H9 (cell line): ENCODE results near the gene METTL26. TPM values are rescaled to one million over a fixed set of nuclear protein-coding genes. Genes with fewer than 3 reads are reported as not detected.

Source experiments
- DNase-seq: peaks from one replicate; pipeline ENCODE4 v3.0.0-alpha.2; 2017
- H2AFZ ChIP-seq: one replicate; pipeline ENCODE4 v1.6.1; 2013; ENCODE audit warnings: mild to moderate bottlenecking, low read length, control low read depth, moderate library complexity
- H2AK5ac ChIP-seq: 2 replicates; pipeline ENCODE4 v1.6.1; 2013; ENCODE audit warnings: low read length, control low read depth, mixed read lengths; ENCODE audit not compliant: insufficient read length
- H2BK120ac ChIP-seq: one replicate; pipeline ENCODE4 v1.6.1; 2013; ENCODE audit warnings: low read depth, mild to moderate bottlenecking, low read length, control low read depth, inconsistent platforms; ENCODE audit not compliant: poor library complexity, severe bottlenecking
- H2BK12ac ChIP-seq: 2 replicates; pipeline ENCODE4 v1.6.1; 2013; ENCODE audit warnings: low read length, control low read depth, mixed read lengths, low read depth; ENCODE audit not compliant: insufficient read length
- H2BK15ac ChIP-seq: 2 replicates; pipeline ENCODE4 v1.6.1; 2013; ENCODE audit warnings: low read depth, low read length, control low read depth
- H2BK20ac ChIP-seq: one replicate; pipeline ENCODE4 v1.6.1; 2013; ENCODE audit warnings: low read depth, mild to moderate bottlenecking, low read length, control low read depth, inconsistent platforms; ENCODE audit not compliant: poor library complexity, severe bottlenecking
- H2BK5ac ChIP-seq: 2 replicates; pipeline ENCODE4 v1.6.1; 2013; ENCODE audit warnings: low read length, control low read depth, mixed read lengths; ENCODE audit not compliant: insufficient read length
- H3K14ac ChIP-seq: 2 replicates; pipeline ENCODE4 v1.6.1; 2013; ENCODE audit warnings: low read length, control low read depth; ENCODE audit not compliant: insufficient read depth
- H3K18ac ChIP-seq: 2 replicates; pipeline ENCODE4 v1.6.1; 2013; ENCODE audit warnings: low read depth, mild to moderate bottlenecking, mixed read lengths, low read length, control low read depth; ENCODE audit not compliant: insufficient read length
- H3K23ac ChIP-seq: 2 replicates; pipeline ENCODE4 v1.6.1; 2013; ENCODE audit warnings: low read length, control low read depth, mixed read lengths, low read depth; ENCODE audit not compliant: insufficient read length
- H3K23me2 ChIP-seq: 2 replicates; pipeline ENCODE4 v1.6.1; 2013; ENCODE audit warnings: low read depth, mild to moderate bottlenecking, mixed read lengths, low read length, control low read depth; ENCODE audit not compliant: insufficient read length, poor library complexity, severe bottlenecking
- H3K27ac ChIP-seq: 2 replicates; pipeline ENCODE4 v1.5.1; 2013; ENCODE audit warnings: low read length, control low read depth, mixed read lengths, low read depth; ENCODE audit not compliant: insufficient read length
- H3K27me3 ChIP-seq: 2 replicates; pipeline ENCODE4 v1.6.1; 2013; ENCODE audit warnings: low read length, control low read depth, inconsistent platforms; ENCODE audit not compliant: insufficient read depth
- H3K4ac ChIP-seq: 2 replicates; pipeline ENCODE4 v1.6.1; 2013; ENCODE audit warnings: low read depth, mild to moderate bottlenecking, control low read depth, inconsistent platforms, low read length, moderate library complexity
- H3K4me1 ChIP-seq: 2 replicates; pipeline ENCODE4 v1.6.1; 2013; ENCODE audit warnings: low read length, control low read depth, inconsistent platforms; ENCODE audit not compliant: insufficient read depth
- H3K4me2 ChIP-seq: 2 replicates; pipeline ENCODE4 v1.6.1; 2013; ENCODE audit warnings: low read length, control low read depth, mixed read lengths; ENCODE audit not compliant: insufficient read length, insufficient read depth
- H3K56ac ChIP-seq: 2 replicates; pipeline ENCODE4 v1.6.1; 2013; ENCODE audit warnings: low read depth, mild to moderate bottlenecking, mixed read lengths, low read length, control low read depth; ENCODE audit not compliant: insufficient read length
- H3K79me1 ChIP-seq: 2 replicates; pipeline ENCODE4 v1.6.1; 2013; ENCODE audit warnings: low read depth, mild to moderate bottlenecking, moderate library complexity, low read length, control low read depth, inconsistent platforms; ENCODE audit not compliant: insufficient read depth, poor library complexity, severe bottlenecking
- H3K79me2 ChIP-seq: 2 replicates; pipeline ENCODE4 v1.6.1; 2013; ENCODE audit warnings: low read length, control low read depth, inconsistent platforms; ENCODE audit not compliant: insufficient read depth
- H3K9ac ChIP-seq: 2 replicates; pipeline ENCODE4 v1.6.1; 2013; ENCODE audit warnings: low read length, control low read depth, mixed read lengths; ENCODE audit not compliant: insufficient read length; ENCODE audit errors: extremely low read depth
- H3K9me3 ChIP-seq: one replicate; pipeline ENCODE4 v1.6.1; 2013; ENCODE audit warnings: low read depth, low read length, inconsistent platforms; ENCODE audit not compliant: control insufficient read depth
- H3T11ph ChIP-seq: one replicate; pipeline ENCODE4 v1.6.1; 2013; ENCODE audit warnings: mild to moderate bottlenecking, low read length, control low read depth, inconsistent platforms
- H4K20me1 ChIP-seq: one replicate; pipeline ENCODE4 v1.6.1; 2013; ENCODE audit not compliant: control insufficient read depth, insufficient read length, insufficient read depth
- H4K5ac ChIP-seq: 2 replicates; pipeline ENCODE4 v1.6.1; 2013; ENCODE audit warnings: low read depth, mild to moderate bottlenecking, mixed read lengths, low read length, control low read depth; ENCODE audit not compliant: insufficient read length
- H4K8ac ChIP-seq: replicated peaks from 2 replicates; pipeline ENCODE4 v1.6.1; 2013; ENCODE audit warnings: low read length, control low read depth, mixed read lengths, low read depth; ENCODE audit not compliant: insufficient read length
- H4K91ac ChIP-seq: 2 replicates; pipeline ENCODE4 v1.6.1; 2013; ENCODE audit warnings: low read depth, mild to moderate bottlenecking, moderate library complexity, mixed read lengths, low read length, control low read depth; ENCODE audit not compliant: insufficient read length
- H3K27ac Mint-ChIP-seq, 3 experiments: 2 replicates in 2 of 3; 3 replicates in 1 of 3; pipeline ENCODE4 v1.8.0; 2020 to 2021; ENCODE audit warnings: mixed read lengths in 3 of 3, mild to moderate bottlenecking in 1 of 3, moderate library complexity in 1 of 3
- H3K27me3 Mint-ChIP-seq: 2 replicates; pipeline ENCODE4 v1.8.0; 2021; ENCODE audit warnings: low read depth, mild to moderate bottlenecking, moderate library complexity, mixed read lengths
- H3K36me3 Mint-ChIP-seq, 3 experiments: 2 replicates in 2 of 3; 3 replicates in 1 of 3; pipeline ENCODE4 v1.8.0; 2020 to 2021; ENCODE audit warnings: low read depth in 3 of 3, mixed read lengths in 3 of 3; ENCODE audit not compliant: insufficient read depth in 1 of 3
- H3K4me1 Mint-ChIP-seq, 2 experiments: 2 replicates each; pipeline ENCODE4 v1.8.0; 2020; ENCODE audit warnings: mixed read lengths in 2 of 2
- H3K4me3 Mint-ChIP-seq, 2 experiments: 2 replicates in 1 of 2; 3 replicates in 1 of 2; pipeline ENCODE4 v1.8.0; 2020 to 2021; ENCODE audit warnings: mild to moderate bottlenecking in 2 of 2, mixed read lengths in 2 of 2, moderate library complexity in 1 of 2
- H3K9me3 Mint-ChIP-seq, 2 experiments: 2 replicates in 1 of 2; 3 replicates in 1 of 2; pipeline ENCODE4 v1.8.0; 2020; ENCODE audit warnings: mild to moderate bottlenecking in 2 of 2, mixed read lengths in 2 of 2, moderate library complexity in 1 of 2
- CTCF ChIP-seq: fragments of 200-600 bp; sonication (generic); conservative IDR thresholded peaks from 3 replicates; pipeline ENCODE4 v1.8.0; 2021; ENCODE audit warnings: antibody characterized with exemption, mild to moderate bottlenecking
- WGBS: extraction: QIAGEN DNeasy Blood & Tissue Kit; methylation state at CpG from one replicate; pipeline ENCODE4 v1.1.7; 2013; ENCODE audit warnings: missing lambda C conversion rate, low lambda C conversion rate, mixed read lengths; ENCODE audit not compliant: insufficient read length; ENCODE audit errors: extremely low coverage; 5-methylcytosine and 5-hydroxymethylcytosine counted together
- total RNA-seq: library from RNA; stranded (reverse); gene quantifications from 2 replicates; pipeline ENCODE4 v1.2.1, GENCODE V29; 2021

Gene METTL26
- total RNA-seq, 1 experiment from 2014 or later: 108 TPM

- Histone ChIP-seq H3K79me1 (no peaks in the 10 kb centered on the region), H2BK120ac (no peak overlapping the region), H4K5ac (no peak overlapping the region), H2BK20ac (no peak overlapping the region), H3K9ac (no peak overlapping the region), H4K20me1 (no peaks in the 10 kb centered on the region), H3K56ac (no peak overlapping the region), H4K91ac (no peak overlapping the region), H3K14ac (no peak overlapping the region), H2BK5ac (no peak overlapping the region), H3K23ac (no peak overlapping the region), H3K4me1 (no peaks in the 10 kb centered on the region; the same call in 1 of the 2 replicates), H3K27me3 (no peaks in the 10 kb centered on the region), H2AFZ (no peak overlapping the region), H3K18ac (no peak overlapping the region), H2AK5ac (no peak overlapping the region), H3T11ph (no peak overlapping the region), H3K4me2 (no peak overlapping the region), H3K27ac (no peak overlapping the region), H3K9me3 (no peaks in the 10 kb centered on the region), H4K8ac (no peak overlapping the region), H2BK12ac (no peak overlapping the region), H3K23me2 (no peaks in the 10 kb centered on the region), H2BK15ac (no peak overlapping the region), H3K79me2 (no peaks in the 10 kb centered on the region), H3K4ac (no peak overlapping the region)
- Mint-ChIP-seq H3K36me3 (peaks cover 2 to 13% (median 8%) of the 10 kb centered on the region in 3 experiments; a peak in 5 of 7 replicates), H3K4me1 (peaks cover 0 to 5% of the 10 kb centered on the region in 2 experiments; a peak in 2 of 4 replicates), H3K9me3 (no peaks in the 10 kb centered on the region), H3K27me3 (no peaks in the 10 kb centered on the region), H3K27ac (no peak overlapping the region), H3K4me3 (no peak overlapping the region)
- DNase-seq: no peak
- WGBS: no CpG with 5 or more reads among the region's 19 CpGs
- TF ChIP-seq CTCF: no peak
These were observed 26.0 kb upstream of the METTL26 start for GRCh38 chr16:662095-662494.
